Activated naive CD4-positive, alpha-beta T cell treated with anti-CD3 and anti-CD28 coated beads, Interleukin-2, amount 10 ng/mL, durations not matched to agents 7 days and 5 days (primary cell): ENCODE results near the gene BAHCC1.
"Not testable (repeated sequence)": the region's sequence is repeated elsewhere in the genome, so short reads cannot be mapped to it uniquely, and the experiment has no call there.

ENCODE experiments used
- CTCF ChIA-PET: fragments of 350-600 bp; sonication (Branson Sonifier 250); formaldehyde crosslinking; loops from one replicate; lab custom pipeline; 2021; ENCODE audit warnings: antibody characterized with exemption; lab: Charles Lee
- DNase-seq: peaks from one replicate; pipeline ENCODE4 v3.0.0-alpha.2; 2020
- H3K27ac Mint-ChIP-seq: one replicate; pipeline ENCODE4 v1.8.0; 2021; ENCODE audit warnings: mild to moderate bottlenecking, moderate library complexity, mixed read lengths
- H3K27me3 Mint-ChIP-seq: one replicate; pipeline ENCODE4 v1.8.0; 2021; ENCODE audit warnings: mild to moderate bottlenecking, mixed read lengths
- H3K36me3 Mint-ChIP-seq: one replicate; pipeline ENCODE4 v1.8.0; 2021; ENCODE audit warnings: mixed read lengths
- H3K4me1 Mint-ChIP-seq: one replicate; pipeline ENCODE4 v1.8.0; 2021; ENCODE audit warnings: mixed read lengths
- H3K4me3 Mint-ChIP-seq: one replicate; pipeline ENCODE4 v1.8.0; 2021; ENCODE audit warnings: mild to moderate bottlenecking, moderate library complexity, mixed read lengths
- H3K9me3 Mint-ChIP-seq: one replicate; pipeline ENCODE4 v1.8.0; 2021; ENCODE audit warnings: mixed read lengths

The BAHCC1 gene

DNA sequence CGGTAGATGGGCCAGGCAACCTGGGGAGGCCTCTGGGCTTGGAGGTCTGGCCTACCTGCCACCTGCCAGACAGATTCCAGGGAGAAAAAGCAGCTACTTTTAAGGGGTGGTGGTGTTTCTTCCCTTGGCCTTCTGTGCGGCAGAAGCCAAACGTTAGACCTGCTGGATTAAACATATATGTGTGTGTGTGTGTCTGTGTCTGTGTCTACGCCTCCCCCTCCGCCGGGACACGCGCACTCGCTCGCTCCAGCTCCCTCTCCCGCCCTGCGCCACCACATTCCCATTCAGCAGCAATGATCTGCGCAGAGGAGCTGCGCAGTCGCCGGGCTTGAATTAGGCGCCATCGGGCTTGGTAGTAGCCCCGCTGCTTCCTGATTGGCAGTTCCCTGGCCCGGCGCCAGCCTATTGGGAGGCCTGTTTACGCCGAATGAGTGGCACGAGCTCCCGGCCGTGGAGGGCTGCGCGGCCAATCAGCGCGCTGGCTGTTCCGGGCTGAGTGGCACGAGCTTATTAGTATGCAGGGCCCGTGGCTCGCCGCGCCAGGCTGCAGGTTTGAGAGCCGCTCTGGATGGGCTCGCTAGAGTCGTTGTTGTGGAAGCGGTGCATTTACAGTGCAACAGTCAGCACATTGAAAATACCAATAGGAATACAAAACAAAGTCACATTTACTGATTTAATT, at the start of gene BAHCC1:
BAHCC1 (plus strand) TSS at position 537 of the 679 bp plus-strand sequence. CDS start 4,283 bp downstream, outside the sequence.
- H3K4me3 Mint-ChIP-seq, result peak within 1 kb of the TSS; percentile 45
- peaks cover 4% of the 10 kb centered on the region for H3K36me3 Mint-ChIP-seq
- peak within 1 kb of the TSS; percentile 87 for H3K27ac Mint-ChIP-seq
- H3K27me3 Mint-ChIP-seq, result peaks cover 94% of the 10 kb centered on the region
- H3K9me3 Mint-ChIP-seq, result no peaks in the 10 kb centered on the region
- DNase-seq, result peak; percentile 72
- peaks cover 21% of the 10 kb centered on the region for H3K4me1 Mint-ChIP-seq
- CTCF ChIA-PET, result interaction anchor here (0.7 to 1.0 kb wide), 2 partner anchors 90 to 141 kb away, joined by 3 to 5 read pairs; no protein-coding TSS in a partner anchor

- peaks cover 20% of the 10 kb centered on the region for H3K4me1 Mint-ChIP-seq
- CTCF ChIA-PET, result no interaction called here
- H3K27ac Mint-ChIP-seq, result no peak overlapping the region
- peaks cover 2% of the 10 kb centered on the region for H3K36me3 Mint-ChIP-seq
- H3K4me3 Mint-ChIP-seq, result peak overlapping the region; percentile 26
- H3K9me3 Mint-ChIP-seq, result no peaks in the 10 kb centered on the region
- H3K27me3 Mint-ChIP-seq, result peaks cover 92% of the 10 kb centered on the region
- DNase-seq, result peak; percentile 96
These were observed 49.0 kb upstream of the BAHCC1 start for GRCh38 chr17:81346090-81346907.

GRCh38 chr17:81346908-81347349, 48.3 kb upstream of the BAHCC1 start:
- Mint-ChIP-seq H3K36me3 (peaks cover 2% of the 10 kb centered on the region), H3K4me3 (no peak overlapping the region), H3K27ac (no peak overlapping the region), H3K4me1 (peaks cover 20% of the 10 kb centered on the region), H3K27me3 (peaks cover 90% of the 10 kb centered on the region), H3K9me3 (no peaks in the 10 kb centered on the region)
- CTCF ChIA-PET, result interaction anchor here (0.5 kb wide), 1 partner anchor 138 kb away, joined by 3 read pairs; no protein-coding TSS in a partner anchor
- no peak for DNase-seq

- no peak overlapping the region for H3K4me3 Mint-ChIP-seq
- H3K36me3 Mint-ChIP-seq, result peaks cover 2% of the 10 kb centered on the region
- peaks cover 85% of the 10 kb centered on the region for H3K27me3 Mint-ChIP-seq
- DNase-seq, result no peak
- H3K9me3 Mint-ChIP-seq, result no peaks in the 10 kb centered on the region
- H3K27ac Mint-ChIP-seq, result no peak overlapping the region
- H3K4me1 Mint-ChIP-seq, result peaks cover 20% of the 10 kb centered on the region
- CTCF ChIA-PET, result interaction anchor here (0.5 kb wide), 1 partner anchor 137 kb away, joined by 3 read pairs; no protein-coding TSS in a partner anchor
These were observed 47.8 kb upstream of the BAHCC1 start for GRCh38 chr17:81347437-81347836.

- no peaks in the 10 kb centered on the region for H3K9me3 Mint-ChIP-seq
- peaks cover 15% of the 10 kb centered on the region for H3K4me1 Mint-ChIP-seq
- no peak overlapping the region for H3K27ac Mint-ChIP-seq
- no peak overlapping the region for H3K4me3 Mint-ChIP-seq
- CTCF ChIA-PET, result no interaction called here
- peaks cover 81% of the 10 kb centered on the region for H3K27me3 Mint-ChIP-seq
- peaks cover 2% of the 10 kb centered on the region for H3K36me3 Mint-ChIP-seq
- no peak for DNase-seq
These were observed 46.9 kb upstream of the BAHCC1 start for GRCh38 chr17:81348097-81349055.

DNA sequence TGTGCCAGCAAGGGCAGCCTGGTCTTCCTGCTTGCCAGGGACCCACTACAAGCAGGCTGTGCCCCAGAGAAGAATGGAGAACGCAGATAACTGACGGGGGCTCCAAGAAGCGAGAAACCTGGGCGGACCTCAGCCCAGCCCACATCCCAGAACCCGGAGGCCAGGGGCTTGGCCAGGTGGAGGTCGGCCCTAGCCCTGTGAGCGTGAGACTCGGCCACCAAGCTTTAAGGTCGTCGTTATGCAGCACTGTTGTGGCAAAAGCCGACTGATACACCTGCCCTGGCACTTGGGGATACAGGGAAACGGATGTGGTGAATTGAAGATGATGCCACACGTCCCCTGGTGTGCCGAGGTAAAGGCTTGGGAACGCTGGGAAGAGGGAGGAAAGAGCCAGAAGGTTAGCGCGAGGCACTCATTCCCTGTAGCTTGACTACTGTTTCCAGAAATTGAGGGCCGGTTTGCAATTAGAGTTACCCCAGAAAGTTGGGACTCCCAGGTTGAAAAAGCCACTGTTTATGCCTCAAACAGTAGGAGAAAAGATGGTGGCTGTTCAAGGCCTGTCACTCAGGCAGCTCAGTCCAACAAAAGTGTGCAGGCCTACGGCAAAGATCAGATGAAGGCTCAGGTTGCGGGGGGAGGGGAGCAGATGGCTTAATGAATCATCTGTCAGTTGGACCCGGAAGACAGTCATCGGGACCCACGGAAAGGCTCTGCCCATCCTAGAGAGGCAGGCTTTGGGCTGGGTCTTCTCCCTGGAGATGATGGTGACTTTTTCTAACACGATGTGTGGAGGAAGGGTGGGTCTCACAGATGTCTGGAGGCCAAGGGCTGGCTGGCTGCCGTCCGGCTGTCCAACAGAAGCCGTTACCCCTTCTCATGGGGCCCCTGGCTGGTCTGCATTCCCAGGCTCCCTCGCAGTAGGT, 45.6 kb upstream of the BAHCC1 start:
- CTCF ChIA-PET, result interaction anchor here (0.7 kb wide), 1 partner anchor 14 kb away, joined by 3 read pairs; no protein-coding TSS in a partner anchor
- H3K27me3 Mint-ChIP-seq, result peaks cover 79% of the 10 kb centered on the region
- no peak overlapping the region for H3K27ac Mint-ChIP-seq
- no peak overlapping the region for H3K4me3 Mint-ChIP-seq
- DNase-seq, result no peak
- no peaks in the 10 kb centered on the region for H3K9me3 Mint-ChIP-seq
- peaks cover 4% of the 10 kb centered on the region for H3K4me1 Mint-ChIP-seq
- no peaks in the 10 kb centered on the region for H3K36me3 Mint-ChIP-seq

DNA sequence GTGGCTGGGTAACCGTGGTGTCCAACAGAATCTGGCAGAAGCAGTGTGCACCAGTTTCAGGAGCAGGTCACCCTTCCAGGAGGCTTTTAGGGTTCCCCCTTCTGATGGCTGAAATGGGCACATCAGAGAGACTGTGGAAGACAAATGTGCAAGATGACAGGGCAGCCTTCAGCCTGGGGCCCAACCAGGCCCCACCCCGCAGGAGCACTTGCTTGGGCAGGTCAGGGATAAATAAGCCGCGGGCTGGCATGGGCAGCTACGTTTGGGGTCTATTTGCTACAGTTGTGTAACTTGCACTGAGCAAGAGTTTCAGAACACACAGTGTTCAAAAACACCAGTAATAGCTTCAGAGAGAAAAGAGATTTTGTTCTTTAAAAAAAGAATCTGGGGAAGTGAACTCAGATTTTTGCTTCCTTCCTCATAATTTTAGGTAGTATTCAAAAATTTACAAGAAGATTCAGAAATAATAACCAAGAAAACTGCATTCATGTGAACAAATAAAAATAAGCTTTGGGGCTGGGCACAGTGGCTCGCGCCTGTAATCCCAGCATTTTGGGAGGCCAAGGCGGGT, 44.9 kb upstream of the BAHCC1 start:
- H3K36me3 Mint-ChIP-seq, result no peaks in the 10 kb centered on the region
- CTCF ChIA-PET, result interaction anchor here (0.7 kb wide), 1 partner anchor 13 kb away, joined by 3 read pairs; no protein-coding TSS in a partner anchor
- no peak overlapping the region for H3K4me3 Mint-ChIP-seq
- H3K4me1 Mint-ChIP-seq, result no peaks in the 10 kb centered on the region
- DNase-seq, result no peak
- H3K27ac Mint-ChIP-seq, result no peak overlapping the region
- peaks cover 76% of the 10 kb centered on the region for H3K27me3 Mint-ChIP-seq
- H3K9me3 Mint-ChIP-seq, result no peaks in the 10 kb centered on the region

- H3K4me3 Mint-ChIP-seq, H3K9me3 Mint-ChIP-seq, H3K4me1 Mint-ChIP-seq, CTCF ChIA-PET, H3K27ac Mint-ChIP-seq, H3K36me3 Mint-ChIP-seq, DNase-seq: not testable (repeated sequence)
- peaks cover 69% of the 10 kb centered on the region for H3K27me3 Mint-ChIP-seq
These were observed 43.8 kb upstream of the BAHCC1 start for GRCh38 chr17:81351329-81352052.

- H3K27ac Mint-ChIP-seq, H3K4me1 Mint-ChIP-seq, H3K9me3 Mint-ChIP-seq, CTCF ChIA-PET, H3K36me3 Mint-ChIP-seq, H3K4me3 Mint-ChIP-seq, DNase-seq: not testable (repeated sequence)
- H3K27me3 Mint-ChIP-seq, result peaks cover 64% of the 10 kb centered on the region
These were observed 43.2 kb upstream of the BAHCC1 start for GRCh38 chr17:81352056-81352455.

DNA sequence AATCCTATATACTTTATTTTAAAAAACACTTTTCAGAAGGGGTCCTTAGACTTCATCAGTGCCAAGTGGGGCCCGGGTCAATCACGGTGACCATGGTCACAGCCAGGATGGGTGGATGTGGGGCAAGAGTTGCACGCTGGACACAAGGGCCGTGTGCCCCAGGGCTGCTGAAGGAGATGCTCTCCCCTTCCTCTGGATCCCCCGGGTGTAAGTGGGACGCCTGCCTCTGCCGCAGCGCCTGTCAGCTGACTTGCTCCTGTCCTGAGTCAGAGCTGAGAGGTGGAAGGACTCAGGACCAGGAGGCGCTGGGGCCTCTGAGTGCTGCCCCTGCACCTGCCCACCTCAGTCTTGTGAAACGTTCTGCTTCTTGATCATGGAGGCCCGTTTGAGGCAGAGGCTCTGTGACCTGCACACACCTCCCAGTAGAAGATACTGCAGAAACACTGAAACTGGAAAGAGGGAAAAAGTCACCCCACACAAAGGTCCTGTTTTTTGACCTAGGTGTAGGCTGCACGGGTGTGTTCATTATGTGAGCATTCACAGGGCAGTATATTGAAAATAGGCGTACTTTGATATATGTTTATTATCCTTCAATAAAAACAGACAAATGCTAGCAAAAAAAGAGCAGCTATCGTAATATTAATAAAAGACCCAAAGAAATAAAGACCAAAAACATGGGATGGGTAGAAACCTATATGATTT, 40.9 kb upstream of the BAHCC1 start:
- Mint-ChIP-seq H3K9me3 (no peaks in the 10 kb centered on the region), H3K36me3 (no peaks in the 10 kb centered on the region), H3K4me3 (no peak overlapping the region), H3K4me1 (no peaks in the 10 kb centered on the region), H3K27ac (no peak overlapping the region), H3K27me3 (peaks cover 54% of the 10 kb centered on the region)
- CTCF ChIA-PET, result no interaction called here
- DNase-seq, result no peak

DNA sequence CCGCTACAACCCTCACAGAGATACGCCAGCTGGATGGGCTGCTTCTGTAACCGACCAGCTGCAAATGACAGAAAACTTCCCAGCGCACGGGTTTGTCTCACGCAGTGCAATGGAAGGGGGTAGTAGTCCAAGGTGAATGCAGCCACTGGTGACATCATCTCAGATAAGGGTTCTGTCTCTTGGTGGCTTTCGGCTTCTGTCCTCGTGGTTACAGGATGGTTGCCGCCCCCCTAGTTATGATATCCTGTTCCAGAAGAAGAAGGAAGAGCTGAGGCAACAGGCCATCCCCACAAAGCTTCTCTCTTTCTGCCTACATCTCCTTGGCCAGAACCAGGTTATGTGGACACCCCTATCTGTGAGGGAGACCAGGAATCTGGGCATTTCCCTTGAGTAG, 40.3 kb upstream of the BAHCC1 start:
- Mint-ChIP-seq H3K9me3 (no peaks in the 10 kb centered on the region), H3K27ac (no peak overlapping the region), H3K27me3 (peaks cover 51% of the 10 kb centered on the region), H3K4me1 (no peaks in the 10 kb centered on the region), H3K36me3 (no peaks in the 10 kb centered on the region), H3K4me3 (no peak overlapping the region)
- no peak for DNase-seq
- CTCF ChIA-PET, result no interaction called here

DNA sequence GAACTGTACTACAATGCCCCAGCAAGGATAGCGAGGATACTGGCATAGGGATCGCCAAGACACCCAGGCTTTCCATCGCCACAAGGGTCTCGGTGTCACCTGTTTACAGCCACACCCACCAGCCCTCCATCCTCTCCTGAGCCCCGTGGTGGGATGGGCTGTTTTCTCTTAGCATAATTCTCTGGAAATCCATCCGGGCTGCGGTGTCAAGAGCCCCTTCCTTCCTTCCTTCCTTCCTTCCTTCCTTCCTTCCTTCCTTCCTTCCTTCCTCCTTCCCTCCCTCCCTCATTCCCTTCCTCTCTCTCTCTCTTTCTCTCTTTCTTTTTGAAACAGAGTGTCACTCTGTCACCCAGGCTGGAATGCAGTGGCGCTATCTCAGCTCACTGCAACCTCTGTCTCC, 36.0 kb upstream of the BAHCC1 start:
- Mint-ChIP-seq H3K27me3 (peaks cover 58% of the 10 kb centered on the region), H3K4me1 (no peaks in the 10 kb centered on the region), H3K27ac (no peak overlapping the region), H3K4me3 (no peak overlapping the region), H3K36me3 (no peaks in the 10 kb centered on the region), H3K9me3 (no peaks in the 10 kb centered on the region)
- no peak for DNase-seq
- CTCF ChIA-PET, result no interaction called here
